ENCODE data around the gene VTI1A.

The VTI1A gene

DNA sequence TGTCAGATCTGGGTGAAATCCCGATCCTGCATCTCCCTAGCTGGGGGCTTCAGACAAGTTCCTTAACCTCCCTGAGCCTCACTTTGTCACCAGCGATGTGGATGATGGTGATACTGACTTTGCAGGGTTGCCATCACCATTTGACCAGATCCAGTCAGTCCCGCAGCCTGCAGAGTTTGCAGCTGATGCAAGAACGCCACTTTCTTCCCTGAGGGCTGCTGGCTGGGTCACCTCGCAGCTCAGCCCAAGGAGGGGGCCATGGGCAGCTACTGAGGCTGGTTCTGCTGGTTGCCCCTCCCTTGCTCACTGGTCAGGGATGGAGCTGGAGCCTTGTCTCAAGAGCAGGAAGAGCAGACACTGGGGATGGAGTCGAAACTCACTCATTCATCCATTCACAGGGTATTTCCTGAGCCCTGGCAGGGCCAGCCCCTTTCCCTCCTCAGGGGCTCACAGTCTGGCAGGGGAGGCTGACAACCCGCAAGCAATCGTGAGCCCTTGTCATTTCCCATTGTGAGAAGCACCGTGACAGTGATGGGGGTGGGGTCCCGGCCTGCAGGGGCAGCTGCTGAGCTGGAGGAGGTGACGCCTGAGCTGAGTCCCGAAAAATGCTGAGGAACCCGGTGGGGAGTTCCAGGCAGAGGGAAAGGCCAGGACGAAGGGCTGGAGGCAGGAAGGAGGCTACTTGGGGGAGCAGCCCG lies 391.9 kb downstream of the VTI1A start:
- H3K4me3 ChIP-seq (ENCODE audit: low read length): no peak overlapping the region
- H3K4me1 ChIP-seq (ENCODE audit: control insufficient read depth, low read depth, low read length): peaks cover 27% of the 10 kb centered on the region
- H3K9me3 ChIP-seq (ENCODE audit: control insufficient read depth, low read depth, low read length): no peaks in the 10 kb centered on the region
- H3K27me3 ChIP-seq (ENCODE audit: control insufficient read depth, insufficient read depth, low read length): peaks cover 7% of the 10 kb centered on the region
- no peaks in the 10 kb centered on the region for H3K36me3 ChIP-seq (ENCODE audit: control insufficient read depth, low read depth, low read length)
- no peak overlapping the region for H3K9ac ChIP-seq (ENCODE audit: low read length)
- no peak overlapping the region for H3K27ac ChIP-seq (ENCODE audit: low read length)

DNA sequence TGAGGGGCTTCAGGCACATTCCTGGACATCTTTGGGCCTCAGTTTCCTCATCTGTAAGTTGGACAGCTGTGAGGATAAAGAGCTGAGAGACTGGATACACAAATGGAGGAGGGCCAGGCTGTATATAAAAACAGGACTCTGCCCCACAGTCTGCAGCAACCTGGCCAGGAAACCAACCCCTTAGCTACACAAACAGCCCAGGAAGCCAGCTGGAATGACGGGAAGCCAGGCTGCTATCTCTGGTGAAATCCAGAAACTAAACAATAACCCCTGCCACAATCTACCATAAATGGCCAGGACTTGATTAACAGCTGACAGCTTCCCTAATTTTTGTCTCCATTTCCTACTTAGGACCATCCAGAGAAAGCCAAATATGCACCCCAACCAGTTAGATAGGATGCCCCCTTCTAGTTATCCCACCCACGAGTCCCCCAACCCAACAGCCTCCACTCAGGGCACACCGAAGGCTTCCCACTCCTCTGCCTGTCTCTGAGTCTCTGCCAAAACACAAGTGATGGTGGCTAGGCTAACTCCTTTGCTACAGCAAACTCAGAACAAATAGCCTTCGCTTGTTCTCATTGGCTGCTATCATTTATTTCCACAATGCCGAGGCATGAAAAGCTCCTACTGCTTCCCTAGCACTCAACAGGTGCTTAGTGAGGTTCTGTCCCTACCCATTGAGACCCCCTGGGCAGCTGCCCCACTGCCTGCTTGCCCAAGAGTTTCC lies 393.1 kb downstream of the VTI1A start:
- H3K4me1 ChIP-seq (ENCODE audit: control insufficient read depth, low read depth, low read length): peaks cover 23% of the 10 kb centered on the region
- no peak overlapping the region for H3K27ac ChIP-seq (ENCODE audit: low read length)
- no peaks in the 10 kb centered on the region for H3K9me3 ChIP-seq (ENCODE audit: control insufficient read depth, low read depth, low read length)
- no peaks in the 10 kb centered on the region for H3K36me3 ChIP-seq (ENCODE audit: control insufficient read depth, low read depth, low read length)
- H3K4me3 ChIP-seq (ENCODE audit: low read length): no peak overlapping the region
- no peaks in the 10 kb centered on the region for H3K27me3 ChIP-seq (ENCODE audit: control insufficient read depth, insufficient read depth, low read length)
- no peak overlapping the region for H3K9ac ChIP-seq (ENCODE audit: low read length)

DNA sequence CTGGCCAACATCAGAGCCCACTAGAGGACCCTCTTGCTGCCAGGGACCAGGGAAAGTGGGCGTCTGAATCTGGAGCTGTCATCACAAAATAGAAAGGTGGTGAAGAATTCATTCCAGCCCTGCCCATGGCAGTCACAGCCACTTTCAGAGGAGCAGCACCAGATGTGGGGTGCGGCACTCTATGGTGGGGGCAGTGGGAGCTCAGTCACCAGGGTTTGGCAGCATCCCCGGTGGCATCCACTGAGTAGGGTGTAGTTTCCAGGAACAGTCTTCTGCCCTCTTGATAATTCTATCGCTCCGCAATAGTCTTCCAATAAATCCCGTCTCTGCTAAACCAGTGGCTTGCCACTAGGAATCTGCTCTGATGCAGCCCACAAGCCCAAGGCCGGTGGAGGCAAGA lies 394.5 kb downstream of the VTI1A start:
- H3K4me1 ChIP-seq (ENCODE audit: control insufficient read depth, low read depth, low read length): peaks cover 13% of the 10 kb centered on the region

DNA sequence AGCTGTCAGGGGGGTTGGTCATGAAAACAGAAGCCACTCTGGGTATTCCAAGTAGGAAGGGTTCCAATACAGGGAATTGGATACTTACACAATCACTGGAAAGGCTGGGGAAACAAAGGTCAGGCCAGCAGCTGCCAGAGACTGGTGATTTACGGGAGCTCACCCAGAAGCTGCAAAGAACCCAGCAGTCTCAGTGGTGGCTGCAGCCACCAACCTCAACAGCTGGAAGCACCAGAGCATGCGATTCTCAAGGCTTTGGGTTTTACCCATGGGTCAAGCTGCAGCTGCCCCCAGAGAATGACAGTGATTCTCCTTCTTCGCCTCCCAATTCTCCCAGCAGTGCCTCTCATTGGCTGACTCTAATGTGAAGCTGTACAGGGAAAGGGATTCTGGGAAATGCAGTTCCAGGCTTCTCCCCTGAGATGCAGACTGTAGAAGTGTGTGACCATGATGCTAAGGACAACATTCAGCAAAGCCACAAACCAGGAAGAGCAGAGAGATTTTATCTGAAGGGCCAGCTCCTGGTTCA lies 395.9 kb downstream of the VTI1A start:
- peaks cover 13% of the 10 kb centered on the region for H3K4me1 ChIP-seq (ENCODE audit: control insufficient read depth, low read depth, low read length)
- H3K27ac ChIP-seq (ENCODE audit: low read length): no peak overlapping the region
- no peak overlapping the region for H3K9ac ChIP-seq (ENCODE audit: low read length)
- H3K9me3 ChIP-seq (ENCODE audit: control insufficient read depth, low read depth, low read length): peaks cover 4% of the 10 kb centered on the region
- no peaks in the 10 kb centered on the region for H3K27me3 ChIP-seq (ENCODE audit: control insufficient read depth, insufficient read depth, low read length)
- H3K36me3 ChIP-seq (ENCODE audit: control insufficient read depth, low read depth, low read length): no peaks in the 10 kb centered on the region
- H3K4me3 ChIP-seq (ENCODE audit: low read length): no peak overlapping the region

More for the DNA sequence above, 394.5 kb downstream of the VTI1A start:
- no peak overlapping the region for H3K9ac ChIP-seq (ENCODE audit: low read length)
- H3K4me3 ChIP-seq (ENCODE audit: low read length): no peak overlapping the region
- no peaks in the 10 kb centered on the region for H3K36me3 ChIP-seq (ENCODE audit: control insufficient read depth, low read depth, low read length)
- H3K27ac ChIP-seq (ENCODE audit: low read length): no peak overlapping the region
- no peaks in the 10 kb centered on the region for H3K9me3 ChIP-seq (ENCODE audit: control insufficient read depth, low read depth, low read length)
- H3K27me3 ChIP-seq (ENCODE audit: control insufficient read depth, insufficient read depth, low read length): no peaks in the 10 kb centered on the region

DNA sequence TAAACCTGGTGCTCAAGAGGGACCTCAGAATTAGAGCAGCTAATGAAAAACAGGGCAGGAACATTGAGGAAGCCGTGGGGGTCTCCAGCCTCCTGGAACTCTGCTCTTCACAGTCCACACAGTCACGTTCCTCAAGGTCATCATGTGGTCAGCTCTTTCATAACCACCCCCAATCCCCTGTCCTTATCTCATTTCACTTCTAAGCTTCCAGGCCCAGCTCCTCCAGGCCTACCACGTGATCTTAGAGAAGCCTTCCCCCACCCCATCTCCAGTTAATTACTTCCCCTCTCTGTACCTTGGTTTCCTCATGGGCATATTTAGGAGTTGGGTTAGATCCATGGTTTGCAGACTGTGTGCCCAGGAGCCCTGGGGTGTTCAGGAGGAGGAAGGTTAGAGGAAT lies 396.6 kb downstream of the VTI1A start:
- Histone ChIP-seq H3K9ac (ENCODE audit: low read length) (no peak overlapping the region), H3K27ac (ENCODE audit: low read length) (no peak overlapping the region), H3K36me3 (ENCODE audit: control insufficient read depth, low read depth, low read length) (no peaks in the 10 kb centered on the region), H3K9me3 (ENCODE audit: control insufficient read depth, low read depth, low read length) (peaks cover 5% of the 10 kb centered on the region), H3K4me3 (ENCODE audit: low read length) (no peak overlapping the region), H3K4me1 (ENCODE audit: control insufficient read depth, low read depth, low read length) (peaks cover 9% of the 10 kb centered on the region), H3K27me3 (ENCODE audit: control insufficient read depth, insufficient read depth, low read length) (no peaks in the 10 kb centered on the region)

DNA sequence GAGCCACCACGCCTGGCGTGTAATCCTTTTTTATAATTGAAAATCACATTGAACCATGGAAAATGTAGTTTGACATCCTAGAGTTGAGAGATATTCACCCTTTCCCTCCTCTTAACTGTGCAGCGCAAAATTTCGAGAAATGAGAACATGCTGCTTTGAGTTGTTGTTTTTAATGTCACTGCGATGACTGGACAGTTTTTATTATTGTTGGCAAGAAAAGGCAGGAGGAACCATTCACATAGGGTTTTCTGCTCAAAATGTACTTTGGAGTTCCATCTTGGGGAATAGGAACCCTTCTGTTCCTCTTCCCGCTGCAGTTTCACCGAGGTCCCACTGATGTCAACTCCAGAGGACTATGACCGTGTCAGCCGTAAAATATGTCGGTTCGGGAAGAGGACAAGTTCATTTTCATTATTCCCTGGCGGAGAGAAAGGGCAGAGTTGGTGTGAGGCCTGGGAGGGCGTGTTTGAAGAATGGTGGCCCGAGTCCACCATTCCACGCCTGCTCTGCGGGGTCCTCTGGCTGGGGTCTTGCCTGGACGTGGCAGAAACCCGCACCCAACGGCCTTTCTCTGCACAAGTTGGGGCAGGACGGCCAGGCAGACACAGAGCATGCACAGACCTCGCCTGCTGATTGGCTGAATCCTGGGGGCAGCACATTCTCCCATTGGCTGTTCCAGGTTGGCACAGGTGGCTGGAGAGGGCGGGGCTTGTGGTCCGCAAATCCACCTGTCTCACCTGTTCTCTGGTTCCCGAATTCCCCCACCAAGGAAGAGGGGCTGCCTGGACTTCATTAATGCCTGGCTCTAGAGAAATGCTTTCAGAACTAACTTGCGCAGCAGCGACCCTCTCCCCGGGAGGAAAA lies 397.9 kb downstream of the VTI1A start:
- H3K36me3 ChIP-seq (ENCODE audit: control insufficient read depth, low read depth, low read length): no peaks in the 10 kb centered on the region
- H3K4me3 ChIP-seq (ENCODE audit: low read length): no peak overlapping the region
- no peak overlapping the region for H3K27ac ChIP-seq (ENCODE audit: low read length)
- H3K27me3 ChIP-seq (ENCODE audit: control insufficient read depth, insufficient read depth, low read length): no peaks in the 10 kb centered on the region
- no peaks in the 10 kb centered on the region for H3K4me1 ChIP-seq (ENCODE audit: control insufficient read depth, low read depth, low read length)
- no peak overlapping the region for H3K9ac ChIP-seq (ENCODE audit: low read length)
- peaks cover 5% of the 10 kb centered on the region for H3K9me3 ChIP-seq (ENCODE audit: control insufficient read depth, low read depth, low read length)

DNA sequence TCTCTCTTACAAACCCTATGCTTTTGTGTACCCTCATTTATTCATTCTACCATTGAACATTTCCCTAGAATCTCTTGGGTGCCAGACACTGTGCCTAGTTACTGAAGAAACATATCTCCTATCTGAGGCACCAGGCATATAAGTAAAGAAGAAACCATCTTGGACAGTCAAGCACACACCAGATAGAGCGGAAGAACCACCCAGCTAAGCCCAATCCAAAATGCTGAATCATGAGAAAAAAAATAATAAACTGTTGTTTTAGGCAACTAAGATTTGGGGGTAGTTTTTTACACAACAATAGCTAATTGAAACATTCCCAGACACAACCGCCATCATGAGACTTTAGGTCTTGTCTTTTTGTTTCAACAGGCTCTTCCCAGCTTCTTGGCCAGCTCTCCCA lies 400.8 kb downstream of the VTI1A start:
- Histone ChIP-seq H3K4me3 (ENCODE audit: low read length) (no peak overlapping the region), H3K36me3 (ENCODE audit: control insufficient read depth, low read depth, low read length) (no peaks in the 10 kb centered on the region), H3K27ac (ENCODE audit: low read length) (no peak overlapping the region), H3K9ac (ENCODE audit: low read length) (no peak overlapping the region), H3K9me3 (ENCODE audit: control insufficient read depth, low read depth, low read length) (peaks cover 5% of the 10 kb centered on the region), H3K4me1 (ENCODE audit: control insufficient read depth, low read depth, low read length) (no peaks in the 10 kb centered on the region), H3K27me3 (ENCODE audit: control insufficient read depth, insufficient read depth, low read length) (no peaks in the 10 kb centered on the region)

DNA sequence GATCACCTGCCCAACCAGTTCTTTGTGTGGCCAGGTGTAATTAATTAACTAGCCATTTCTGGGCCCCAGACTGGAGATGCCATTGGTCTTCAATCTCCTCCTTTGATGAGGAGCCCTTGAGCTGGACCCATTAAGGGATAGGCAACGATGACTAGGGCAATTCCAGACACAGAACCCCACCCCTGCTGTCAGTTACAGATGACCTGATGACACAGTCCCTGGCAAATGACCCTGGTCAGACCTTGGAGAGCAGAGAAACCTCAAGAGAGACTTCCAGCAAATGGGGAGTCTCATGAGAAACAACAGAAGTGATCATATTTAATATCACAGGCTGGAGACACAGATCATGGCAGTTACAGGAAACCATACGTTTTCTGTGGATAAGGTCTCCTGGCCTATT lies 401.2 kb downstream of the VTI1A start:
- no peaks in the 10 kb centered on the region for H3K27me3 ChIP-seq (ENCODE audit: control insufficient read depth, insufficient read depth, low read length)
- H3K4me3 ChIP-seq (ENCODE audit: low read length): no peak overlapping the region
- H3K27ac ChIP-seq (ENCODE audit: low read length): no peak overlapping the region
- peaks cover 5% of the 10 kb centered on the region for H3K9me3 ChIP-seq (ENCODE audit: control insufficient read depth, low read depth, low read length)
- no peak overlapping the region for H3K9ac ChIP-seq (ENCODE audit: low read length)
- H3K36me3 ChIP-seq (ENCODE audit: control insufficient read depth, low read depth, low read length): no peaks in the 10 kb centered on the region
- no peaks in the 10 kb centered on the region for H3K4me1 ChIP-seq (ENCODE audit: control insufficient read depth, low read depth, low read length)

DNA sequence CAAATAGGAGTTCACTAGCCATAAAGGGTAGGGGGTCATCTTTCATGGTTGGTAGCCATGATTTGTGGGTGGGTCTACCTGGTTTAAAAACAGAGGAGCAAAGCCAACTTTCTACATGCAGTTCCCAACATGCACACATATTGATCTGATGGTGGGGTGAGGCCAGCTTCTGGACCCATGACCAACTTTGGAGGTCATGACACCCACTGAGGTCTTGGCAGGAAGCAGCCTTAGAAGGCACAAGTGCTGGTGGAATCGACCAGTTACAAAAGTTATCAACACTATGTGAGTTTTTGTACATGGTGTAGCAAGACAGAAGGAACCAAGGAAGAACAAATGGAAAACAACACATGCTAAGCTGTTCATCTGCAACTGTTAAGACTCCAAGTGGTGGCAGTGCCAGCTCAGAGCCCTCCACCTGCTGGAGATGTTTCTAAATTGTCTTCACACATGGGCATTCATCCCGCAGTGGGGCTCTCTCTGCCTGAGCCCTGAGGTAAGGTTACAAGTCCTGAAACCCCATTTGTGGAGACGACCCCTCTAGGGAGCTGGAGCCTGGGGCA lies 401.9 kb downstream of the VTI1A start:
- no peak overlapping the region for H3K4me3 ChIP-seq (ENCODE audit: low read length)
- H3K27ac ChIP-seq (ENCODE audit: low read length): no peak overlapping the region
- H3K9me3 ChIP-seq (ENCODE audit: control insufficient read depth, low read depth, low read length): peaks cover 5% of the 10 kb centered on the region
- no peaks in the 10 kb centered on the region for H3K36me3 ChIP-seq (ENCODE audit: control insufficient read depth, low read depth, low read length)
- no peak overlapping the region for H3K9ac ChIP-seq (ENCODE audit: low read length)
- no peaks in the 10 kb centered on the region for H3K27me3 ChIP-seq (ENCODE audit: control insufficient read depth, insufficient read depth, low read length)
- H3K4me1 ChIP-seq (ENCODE audit: control insufficient read depth, low read depth, low read length): no peaks in the 10 kb centered on the region

DNA sequence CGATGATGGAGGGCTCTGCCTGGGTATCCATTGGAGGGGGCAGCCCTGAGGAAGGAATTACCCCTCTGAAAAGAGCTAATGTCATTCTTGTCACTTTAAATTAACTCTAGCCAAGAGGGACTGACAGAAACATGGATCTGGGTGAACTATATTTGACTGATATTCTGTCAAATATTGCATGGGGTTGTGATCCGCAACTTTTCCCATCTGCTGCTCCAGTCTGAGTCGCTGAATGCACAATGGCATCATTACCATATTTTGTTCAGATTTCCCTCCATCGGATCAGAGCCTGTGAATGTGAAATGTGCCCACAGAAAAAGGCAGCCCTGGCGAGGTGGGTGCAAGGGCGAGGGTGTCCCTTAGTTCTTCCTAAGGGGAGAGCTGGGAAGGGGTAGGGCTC lies 402.5 kb downstream of the VTI1A start:
- no peaks in the 10 kb centered on the region for H3K4me1 ChIP-seq (ENCODE audit: control insufficient read depth, low read depth, low read length)
- no peak overlapping the region for H3K9ac ChIP-seq (ENCODE audit: low read length)
- no peak overlapping the region for H3K4me3 ChIP-seq (ENCODE audit: low read length)
- H3K9me3 ChIP-seq (ENCODE audit: control insufficient read depth, low read depth, low read length): peaks cover 5% of the 10 kb centered on the region
- no peaks in the 10 kb centered on the region for H3K27me3 ChIP-seq (ENCODE audit: control insufficient read depth, insufficient read depth, low read length)
- H3K36me3 ChIP-seq (ENCODE audit: control insufficient read depth, low read depth, low read length): no peaks in the 10 kb centered on the region
- H3K27ac ChIP-seq (ENCODE audit: low read length): no peak overlapping the region

DNA sequence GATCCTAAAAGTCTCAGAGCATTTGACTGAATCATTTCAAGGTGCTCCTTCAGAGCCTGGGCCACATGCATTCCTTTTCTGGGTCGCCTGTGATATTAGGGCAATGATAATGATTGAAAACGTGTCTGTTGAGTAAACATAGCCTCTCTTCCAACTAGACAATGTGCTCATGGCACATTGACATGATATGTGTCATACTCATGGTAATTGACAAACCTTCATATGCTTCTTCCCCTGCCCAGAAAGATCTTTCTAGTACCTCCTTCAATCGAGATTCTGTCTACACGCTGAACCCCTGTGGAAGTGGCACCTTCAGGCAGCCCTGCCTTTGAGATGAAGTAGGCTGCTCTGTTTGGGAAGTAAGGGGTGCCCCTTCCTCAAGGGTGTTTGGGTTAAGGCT lies 404.2 kb downstream of the VTI1A start:
- no peak overlapping the region for H3K27ac ChIP-seq (ENCODE audit: low read length)

More for the DNA sequence above, 404.2 kb downstream of the VTI1A start:
- H3K9me3 ChIP-seq (ENCODE audit: control insufficient read depth, low read depth, low read length): peaks cover 5% of the 10 kb centered on the region
- no peak overlapping the region for H3K9ac ChIP-seq (ENCODE audit: low read length)
- no peaks in the 10 kb centered on the region for H3K27me3 ChIP-seq (ENCODE audit: control insufficient read depth, insufficient read depth, low read length)
- no peaks in the 10 kb centered on the region for H3K36me3 ChIP-seq (ENCODE audit: control insufficient read depth, low read depth, low read length)
- H3K4me1 ChIP-seq (ENCODE audit: control insufficient read depth, low read depth, low read length): no peaks in the 10 kb centered on the region
- H3K4me3 ChIP-seq (ENCODE audit: low read length): no peak overlapping the region
